ENCODE measurements around the gene LAMC2.

The LAMC2 gene

GRCh38 chr1:183185941-183186490 is at the start of gene LAMC2:
LAMC2 (plus strand) TSS chr1:183186264; CDS start chr1:183186353, 89 bp downstream.
- Histone ChIP-seq H3K27ac (no peak within 1 kb of the TSS), H3K4me3 (no peak within 1 kb of the TSS)
- no peak for DNase-seq (ENCODE audit: low spot score)
- no peak for TF ChIP-seq CTCF (IDR thresholded peaks at IDR 0.05)

GRCh38 chr1:183137782-183138181 is 48.3 kb upstream of the LAMC2 start:
- no peak for TF ChIP-seq CTCF (IDR thresholded peaks at IDR 0.05)
- DNase-seq (ENCODE audit: low spot score), result no peak
- H3K4me3 ChIP-seq, result no peak overlapping the region
- no peak overlapping the region for H3K27ac ChIP-seq

- no peak for TF ChIP-seq CTCF (IDR thresholded peaks at IDR 0.05)
- no peak overlapping the region for H3K4me3 ChIP-seq
- no peak for DNase-seq (ENCODE audit: low spot score)
- H3K27ac ChIP-seq, result no peak overlapping the region
Measured at GRCh38 chr1:183138301-183138700, 47.8 kb upstream of the LAMC2 start.

- TF ChIP-seq CTCF (IDR thresholded peaks at IDR 0.05), result no peak
- no peak for DNase-seq (ENCODE audit: low spot score)
- H3K4me3 ChIP-seq, result no peak overlapping the region
- H3K27ac ChIP-seq, result peak overlapping the region in 1 of 2 donors; percentile 23
Measured at GRCh38 chr1:183139281-183139942, 46.7 kb upstream of the LAMC2 start.

GRCh38 chr1:183140633-183141032 is 45.4 kb upstream of the LAMC2 start:
- Histone ChIP-seq H3K27ac (no peak overlapping the region), H3K4me3 (no peak overlapping the region)
- DNase-seq (ENCODE audit: low spot score), result no peak
- TF ChIP-seq CTCF (IDR thresholded peaks at IDR 0.05), result no peak

- H3K27ac ChIP-seq, result no peak overlapping the region
- TF ChIP-seq CTCF (IDR thresholded peaks at IDR 0.05), result no peak
- no peak for DNase-seq (ENCODE audit: low spot score)
- no peak overlapping the region for H3K4me3 ChIP-seq
Measured at GRCh38 chr1:183142171-183142570, 43.9 kb upstream of the LAMC2 start.

Data from coronary artery (tissue), 2 donors.